K562 (cell line): ENCODE data around the gene ENHO. TPM values are rescaled to one million over a fixed set of nuclear protein-coding genes. Genes with fewer than 3 reads are reported as not detected.

Source experiments
- ATAC-seq: fragments of 200-7000 bp; cut with Tn5 transposase; 3 replicates; pipeline ENCODE4 v1.9.1; 2020; ENCODE audit warnings: moderate library complexity
- BruUV-seq: library from RNA; stranded (reverse); fragments of 400-500 nt; replicated peaks from 2 replicates; lab custom pipeline; 2021; lab: Mats Ljungman, UMichigan
- CTCF ChIA-PET: fragments of 300-600 bp; formaldehyde crosslinking; extraction: SDS; loops from one replicate; lab custom pipeline; 2021; ENCODE audit warnings: low intra/inter-chr PET ratio; lab: Yijun Ruan, JAX
- POLR2A ChIA-PET: fragments of 300-600, 350-650 bp; sonication (Branson Sonifier 250); formaldehyde crosslinking; extraction: SDS; loops from one replicate; lab custom pipeline; 2021; ENCODE audit warnings: antibody characterized with exemption, inconsistent platforms; lab: Yijun Ruan, JAX
- DNase-seq, 4 experiments: peaks; one replicate each; pipeline versions ENCODE4 v3.0.0 to v3.0.0-alpha.2; 2011 to 2018; ENCODE audit warnings: low spot score in 3 of 4, mixed read lengths in 3 of 4; ENCODE audit errors: extremely low read depth in 1 of 4
- FAIRE-seq: peaks from 2 replicates; lab custom pipeline; 2011; peaks lifted over from hg19 to GRCh38; lab: Jason Lieb, UNC
- H2AFZ ChIP-seq: 2 replicates; pipeline ENCODE4 v1.6.0; 2011; ENCODE audit warnings: low read depth, low read length, control low read depth, inconsistent platforms
- H3K27ac ChIP-seq: fragments of 200-600 bp; 3 replicates; pipeline ENCODE4 v1.8.0; 2011; ENCODE audit warnings: low read depth, mild to moderate bottlenecking, control low read depth, inconsistent platforms, low read length, moderate library complexity, mixed read lengths; ENCODE audit errors: extremely low read depth
- H3K27me3 ChIP-seq, 2 experiments: fragments of 300-600 bp in 1 of 2; 2 replicates in 1 of 2; 3 replicates in 1 of 2; pipeline versions ENCODE4 v1.6.0 to v1.8.0; 2011; ENCODE audit warnings: inconsistent platforms in 2 of 2, low read length in 2 of 2, mild to moderate bottlenecking in 1 of 2, mixed read lengths in 1 of 2, moderate library complexity in 1 of 2; ENCODE audit not compliant: control insufficient read depth in 2 of 2, insufficient read depth in 2 of 2
- H3K36me3 ChIP-seq: fragments of 300-600 bp; 3 replicates; pipeline ENCODE4 v1.8.0; 2011; ENCODE audit warnings: mild to moderate bottlenecking, low read length, inconsistent platforms; ENCODE audit not compliant: control insufficient read depth, insufficient read depth
- H3K4me1 ChIP-seq, 2 experiments: fragments of 200-600 bp in 1 of 2; replicated peaks in 1 of 2; 2 replicates in 1 of 2; 3 replicates in 1 of 2; pipeline versions ENCODE4 v1.5.1 to v1.8.0; 2011; ENCODE audit warnings: inconsistent platforms in 2 of 2, low read length in 2 of 2, mild to moderate bottlenecking in 1 of 2, mixed read lengths in 1 of 2, moderate library complexity in 1 of 2; ENCODE audit not compliant: control insufficient read depth in 2 of 2, insufficient read depth in 2 of 2
- H3K4me2 ChIP-seq: 2 replicates; pipeline ENCODE4 v1.6.1; 2011; ENCODE audit warnings: low read length, control low read depth, inconsistent platforms, mixed read lengths; ENCODE audit not compliant: insufficient read depth
- H3K4me3 ChIP-seq: fragments of 200-600 bp; sonication (generic), shearing (Covaris generic); 2 replicates; pipeline ENCODE4 v1.5.1; 2016; ENCODE audit warnings: control low read depth, inconsistent platforms
- H3K79me2 ChIP-seq: fragments of 200-600 bp; 3 replicates; pipeline ENCODE4 v1.8.0; 2011; ENCODE audit warnings: low read length, inconsistent platforms; ENCODE audit not compliant: control insufficient read depth, insufficient read depth
- H3K9ac ChIP-seq, 2 experiments: 2 replicates each; pipeline versions ENCODE4 v1.6.0 to v1.6.1; 2011; ENCODE audit warnings: low read depth in 2 of 2, low read length in 2 of 2, control low read depth in 1 of 2, inconsistent platforms in 1 of 2, mild to moderate bottlenecking in 1 of 2, mixed read lengths in 1 of 2; ENCODE audit not compliant: insufficient read depth in 1 of 2
- H3K9me1 ChIP-seq: one replicate; pipeline ENCODE4 v1.6.0; 2011; ENCODE audit warnings: inconsistent platforms, mild to moderate bottlenecking, low read length, moderate library complexity; ENCODE audit not compliant: control insufficient read depth, insufficient read depth
- H3K9me3 ChIP-seq: replicated peaks from 2 replicates; pipeline ENCODE4 v1.5.1; 2011; ENCODE audit warnings: low read depth, low read length, inconsistent platforms; ENCODE audit not compliant: control insufficient read depth, insufficient read depth
- H4K20me1 ChIP-seq: replicated peaks from 2 replicates; pipeline ENCODE4 v1.6.1; 2011; ENCODE audit warnings: low read length, inconsistent platforms, mixed read lengths; ENCODE audit not compliant: control insufficient read depth, insufficient read depth
- HCFC1 ChIP-seq: IDR thresholded peaks from 2 replicates; pipeline ENCODE4 v1.6.1; 2012; ENCODE audit warnings: low read depth, low read length, improper control_type of control experiment
- HNRNPK ChIP-seq: fragments of 200-400 bp; formaldehyde crosslinking; IDR thresholded peaks from one replicate; pipeline ENCODE4 v1.6.1; 2018; ENCODE audit warnings: mild to moderate bottlenecking, low read depth, low read length; ENCODE audit not compliant: poor library complexity, severe bottlenecking
- HNRNPUL1 ChIP-seq: fragments of 200-400 bp; formaldehyde crosslinking; IDR thresholded peaks from 2 replicates; pipeline ENCODE4 v1.6.1; 2017; ENCODE audit warnings: low read length
- JUNB ChIP-seq: fragments of 450-650 bp; formaldehyde crosslinking; conservative IDR thresholded peaks from 2 replicates; pipeline ENCODE4 v1.4.0; 2020; ENCODE audit warnings: mild to moderate bottlenecking
- MEF2A ChIP-seq: IDR thresholded peaks from 2 replicates; pipeline ENCODE4 v1.6.1; 2011; ENCODE audit warnings: low read depth, mild to moderate bottlenecking, low read length, moderate library complexity; ENCODE audit not compliant: control insufficient read depth
- SRSF1 ChIP-seq: fragments of 200-400 bp; formaldehyde crosslinking; IDR thresholded peaks from 2 replicates; pipeline ENCODE4 v1.6.1; 2017; ENCODE audit warnings: mild to moderate bottlenecking, low read depth, low read length, moderate library complexity
- TARDBP ChIP-seq: fragments of 450-650 bp; IDR thresholded peaks from 2 replicates; pipeline ENCODE4 v1.6.1; 2016
- WGBS: fragments of 100-300 bp; shearing (Covaris generic); methylation state at CpG from one replicate; pipeline ENCODE4 v1.1.6; 2016; ENCODE audit warnings: low coverage, mixed read lengths; ENCODE audit not compliant: insufficient coverage; ENCODE audit errors: missing lambda C conversion rate; 5-methylcytosine and 5-hydroxymethylcytosine counted together
- in situ Hi-C: fragments of 300-500 bp; cut with MboI; formaldehyde crosslinking; loops from 4 replicates; pipeline ENCODE4 v1.15.0; 2018; ENCODE audit warnings: inconsistent platforms, mixed read lengths
- intact Hi-C: fragments of 100-400 bp; cut with micrococcal nuclease; formaldehyde crosslinking; loops from 2 replicates; pipeline ENCODE4 v1.14.2; 2022
- polyA plus RNA-seq, 8 experiments: library from polyadenylated mRNA; depleted of rRNA in 4 of 8; stranded (reverse) in 5 of 8; unstranded in 3 of 8; fragments of >200 nt; fragmentation: Nextera tagmentation in 2 of 8; fragmentation: Illumina TruSeq in 1 of 8; extraction: Ambion mirVana in 2 of 8; extraction: Trizol in 1 of 8; gene quantifications; 2 replicates each; pipeline versions ENCODE4 v1.2.1 to v1.2.3, GENCODE V29; 2011 to 2014; ENCODE audit warnings: inconsistent platforms in 1 of 8, missing spikeins in 1 of 8
- total RNA-seq, 7 experiments: library from RNA; depleted of rRNA in 6 of 7; stranded (reverse); fragments of >200 nt in 6 of 7; fragmentation: Illumina TruSeq in 2 of 7; extraction: Trizol in 2 of 7; gene quantifications; 2 replicates each; pipeline versions ENCODE4 v1.2.1 to v1.2.3, GENCODE V29; 2011 to 2021; ENCODE audit warnings: low replicate concordance in 1 of 7
- TF ChIP-seq, protein P1 (sequence below): IDR thresholded peaks from 3 replicates; pipeline ENCODE4 v1.6.1; 2011; ENCODE audit warnings: borderline replicate concordance, mild to moderate bottlenecking, moderate library complexity; ENCODE audit not compliant: insufficient read length; ENCODE audit errors: extremely low read depth
- TF ChIP-seq, protein P2 (sequence below), 2 experiments: fragments of 200-800 bp in 1 of 2; sonication (Bioruptor generic) in 1 of 2; sonication (generic) in 1 of 2; formaldehyde crosslinking in 1 of 2; IDR thresholded peaks in 1 of 2; conservative IDR thresholded peaks in 1 of 2; 2 replicates each; pipeline versions ENCODE4 v1.5.0 to v1.6.1; 2016 to 2020; ENCODE audit warnings: missing compliant biosample characterization in 1 of 2, missing genetic modification characterization in 1 of 2, missing genetic modification reagents in 1 of 2
- TF ChIP-seq, protein P3 (sequence below): sonication (generic); formaldehyde crosslinking; IDR thresholded peaks from 2 replicates; pipeline ENCODE4 v1.8.0; 2023; ENCODE audit warnings: mild to moderate bottlenecking, missing genetic modification reagents

The ENHO gene
- total and polyA plus RNA-seq, 9 of the 15 experiments (the other 6 are each of a cell fraction or from before 2014, with no cell fraction given), result 0.24 TPM; not detected in 8

- H3K9ac ChIP-seq, result no peak overlapping the region
- no peaks in the 10 kb centered on the region for H3K36me3 ChIP-seq
- WGBS, result 3% methylated on average over 4 of the region's 5 CpGs
- H3K4me3 ChIP-seq, result no peak overlapping the region
- no peaks in the 10 kb centered on the region; a peak in 1 of 5 replicates for H3K4me1 ChIP-seq
- BruUV-seq, result no TSS peak
- ChIA-PET CTCF (no interaction called here), POLR2A (no interaction called here)
- ATAC-seq, result no peak
- in situ Hi-C loops, result no loop called here
- intact Hi-C loops, result no loop called here
- no peaks in the 10 kb centered on the region for H3K9me3 ChIP-seq
- no peak for FAIRE-seq
- no peak overlapping the region for H3K4me2 ChIP-seq
- no peak overlapping the region for H2AFZ ChIP-seq
- no peak for TF ChIP-seq HCFC1
- TF ChIP-seq SRSF1, result no peak
- TF ChIP-seq TARDBP, result no peak
- no peak for TF ChIP-seq HNRNPUL1
- TF ChIP-seq HNRNPK, result no peak
- TF ChIP-seq, all 486 proteins: peak for 0
- no peaks in the 10 kb centered on the region for H4K20me1 ChIP-seq
- no peaks in the 10 kb centered on the region for H3K79me2 ChIP-seq
- no peaks in the 10 kb centered on the region for H3K9me1 ChIP-seq
- no peak overlapping the region for H3K27ac ChIP-seq
- H3K27me3 ChIP-seq, result peaks cover 0 to 4% of the 10 kb centered on the region in 2 experiments; a peak in 1 of 5 replicates
- no peak for DNase-seq
Observed at GRCh38 chr9:34507556-34507955, 15.2 kb downstream of the ENHO start.

DNA sequence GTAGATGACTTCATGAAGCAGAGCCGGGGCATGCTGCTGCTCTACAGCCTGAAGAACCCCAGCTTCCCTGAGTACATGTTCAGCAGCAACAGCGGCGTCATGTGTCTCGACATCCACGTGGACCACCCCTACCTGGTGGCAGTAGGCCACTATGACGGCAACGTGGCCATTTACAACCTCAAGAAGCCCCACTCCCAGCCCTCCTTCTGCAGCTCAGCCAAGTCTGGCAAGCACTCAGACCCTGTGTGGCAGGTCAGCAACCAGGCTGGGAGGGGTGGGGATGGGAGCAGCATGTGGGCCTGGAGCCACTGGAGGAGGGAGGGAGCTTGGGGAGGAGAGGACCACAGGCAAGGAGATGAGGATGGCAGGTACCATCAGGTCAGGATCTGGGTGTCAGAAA, 16.2 kb downstream of the ENHO start:
- ChIA-PET CTCF (no interaction called here), POLR2A (no interaction called here)
- no peak for TF ChIP-seq MEF2A
- TF ChIP-seq JUNB (CRISPR knock-in tag), result no peak
- TF ChIP-seq, protein P1, sequence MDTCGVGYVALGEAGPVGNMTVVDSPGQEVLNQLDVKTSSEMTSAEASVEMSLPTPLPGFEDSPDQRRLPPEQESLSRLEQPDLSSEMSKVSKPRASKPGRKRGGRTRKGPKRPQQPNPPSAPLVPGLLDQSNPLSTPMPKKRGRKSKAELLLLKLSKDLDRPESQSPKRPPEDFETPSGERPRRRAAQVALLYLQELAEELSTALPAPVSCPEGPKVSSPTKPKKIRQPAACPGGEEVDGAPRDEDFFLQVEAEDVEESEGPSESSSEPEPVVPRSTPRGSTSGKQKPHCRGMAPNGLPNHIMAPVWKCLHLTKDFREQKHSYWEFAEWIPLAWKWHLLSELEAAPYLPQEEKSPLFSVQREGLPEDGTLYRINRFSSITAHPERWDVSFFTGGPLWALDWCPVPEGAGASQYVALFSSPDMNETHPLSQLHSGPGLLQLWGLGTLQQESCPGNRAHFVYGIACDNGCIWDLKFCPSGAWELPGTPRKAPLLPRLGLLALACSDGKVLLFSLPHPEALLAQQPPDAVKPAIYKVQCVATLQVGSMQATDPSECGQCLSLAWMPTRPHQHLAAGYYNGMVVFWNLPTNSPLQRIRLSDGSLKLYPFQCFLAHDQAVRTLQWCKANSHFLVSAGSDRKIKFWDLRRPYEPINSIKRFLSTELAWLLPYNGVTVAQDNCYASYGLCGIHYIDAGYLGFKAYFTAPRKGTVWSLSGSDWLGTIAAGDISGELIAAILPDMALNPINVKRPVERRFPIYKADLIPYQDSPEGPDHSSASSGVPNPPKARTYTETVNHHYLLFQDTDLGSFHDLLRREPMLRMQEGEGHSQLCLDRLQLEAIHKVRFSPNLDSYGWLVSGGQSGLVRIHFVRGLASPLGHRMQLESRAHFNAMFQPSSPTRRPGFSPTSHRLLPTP, result no peak
- TF ChIP-seq, protein P2, sequence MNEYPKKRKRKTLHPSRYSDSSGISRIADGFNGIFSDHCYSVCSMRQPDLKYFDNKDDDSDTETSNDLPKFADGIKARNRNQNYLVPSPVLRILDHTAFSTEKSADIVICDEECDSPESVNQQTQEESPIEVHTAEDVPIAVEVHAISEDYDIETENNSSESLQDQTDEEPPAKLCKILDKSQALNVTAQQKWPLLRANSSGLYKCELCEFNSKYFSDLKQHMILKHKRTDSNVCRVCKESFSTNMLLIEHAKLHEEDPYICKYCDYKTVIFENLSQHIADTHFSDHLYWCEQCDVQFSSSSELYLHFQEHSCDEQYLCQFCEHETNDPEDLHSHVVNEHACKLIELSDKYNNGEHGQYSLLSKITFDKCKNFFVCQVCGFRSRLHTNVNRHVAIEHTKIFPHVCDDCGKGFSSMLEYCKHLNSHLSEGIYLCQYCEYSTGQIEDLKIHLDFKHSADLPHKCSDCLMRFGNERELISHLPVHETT (CRISPR knock-in tag; conservative IDR thresholded peaks at IDR 0.05 in 1 of 2, IDR thresholded peaks at IDR 0.05 in 1 of 2), result no peak
- TF ChIP-seq, protein P3, sequence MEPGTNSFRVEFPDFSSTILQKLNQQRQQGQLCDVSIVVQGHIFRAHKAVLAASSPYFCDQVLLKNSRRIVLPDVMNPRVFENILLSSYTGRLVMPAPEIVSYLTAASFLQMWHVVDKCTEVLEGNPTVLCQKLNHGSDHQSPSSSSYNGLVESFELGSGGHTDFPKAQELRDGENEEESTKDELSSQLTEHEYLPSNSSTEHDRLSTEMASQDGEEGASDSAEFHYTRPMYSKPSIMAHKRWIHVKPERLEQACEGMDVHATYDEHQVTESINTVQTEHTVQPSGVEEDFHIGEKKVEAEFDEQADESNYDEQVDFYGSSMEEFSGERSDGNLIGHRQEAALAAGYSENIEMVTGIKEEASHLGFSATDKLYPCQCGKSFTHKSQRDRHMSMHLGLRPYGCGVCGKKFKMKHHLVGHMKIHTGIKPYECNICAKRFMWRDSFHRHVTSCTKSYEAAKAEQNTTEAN, result no peak

More for the DNA sequence above, 16.2 kb downstream of the ENHO start:
- DNase-seq (no peak), ATAC-seq (no peak), FAIRE-seq (no peak)
- Histone ChIP-seq H4K20me1 (no peaks in the 10 kb centered on the region), H3K36me3 (no peaks in the 10 kb centered on the region), H3K9me1 (no peaks in the 10 kb centered on the region), H3K27me3 (peaks cover 0 to 4% of the 10 kb centered on the region in 2 experiments; a peak in 1 of 5 replicates), H3K27ac (no peak overlapping the region), H3K79me2 (no peaks in the 10 kb centered on the region), H2AFZ (no peak overlapping the region), H3K9ac (no peak overlapping the region), H3K9me3 (no peaks in the 10 kb centered on the region), H3K4me3 (no peak overlapping the region), H3K4me1 (no peaks in the 10 kb centered on the region; a peak in 1 of 5 replicates), H3K4me2 (no peak overlapping the region)
- 0% methylated on average over 6 of the region's 7 CpGs for WGBS
- intact Hi-C loops (no loop called here), in situ Hi-C loops (no loop called here)
- BruUV-seq, result no TSS peak
